Measurements from ENCODE around the gene GRK3. TPM values are rescaled to one million over a fixed set of nuclear protein-coding genes. Genes with fewer than 3 reads are reported as not detected.

The GRK3 gene
- total RNA-seq, 1 experiment from 2014 or later, result 0.37 TPM

DNA sequence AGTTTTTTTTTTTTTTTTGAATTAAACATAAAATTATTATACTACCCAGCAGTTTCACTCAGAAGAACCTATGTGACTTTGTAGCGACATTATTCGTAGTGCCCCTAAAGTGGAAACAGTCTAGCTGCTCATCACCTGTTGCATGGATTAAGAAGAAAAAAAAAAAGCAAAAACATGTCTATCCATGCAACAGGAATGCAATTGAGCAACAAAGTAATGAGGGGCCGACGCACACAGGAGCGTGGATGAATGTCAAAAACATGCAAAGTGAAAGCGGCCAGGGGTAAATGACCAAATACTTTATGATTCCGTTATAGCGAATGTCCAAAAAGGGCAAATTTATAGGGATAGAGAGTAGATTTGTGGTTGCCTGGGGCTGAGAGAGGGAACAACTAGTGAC, 193.8 kb downstream of the GRK3 start:
- DNase-seq, result no peak
- no peak overlapping the region for H2AFZ ChIP-seq
- H3K4me3 ChIP-seq, result no peak overlapping the region
- no peaks in the 10 kb centered on the region for H3K9me3 ChIP-seq (ENCODE audit: insufficient read depth, low read depth)
- no peaks in the 10 kb centered on the region for H3K9me2 ChIP-seq (ENCODE audit: insufficient read depth)
- BruUV-seq (replicated peaks), result no TSS peak
- H4K20me1 ChIP-seq (ENCODE audit: insufficient read depth), result no peaks in the 10 kb centered on the region
- H3K27ac ChIP-seq, result no peak overlapping the region
- H3K4me2 ChIP-seq, result no peak overlapping the region
- CTCF ChIA-PET, result no interaction called here
- intact Hi-C loops (cut with micrococcal nuclease; ENCODE audit: unreplicated experiment), result no loop called here
- TF ChIP-seq, protein P1, sequence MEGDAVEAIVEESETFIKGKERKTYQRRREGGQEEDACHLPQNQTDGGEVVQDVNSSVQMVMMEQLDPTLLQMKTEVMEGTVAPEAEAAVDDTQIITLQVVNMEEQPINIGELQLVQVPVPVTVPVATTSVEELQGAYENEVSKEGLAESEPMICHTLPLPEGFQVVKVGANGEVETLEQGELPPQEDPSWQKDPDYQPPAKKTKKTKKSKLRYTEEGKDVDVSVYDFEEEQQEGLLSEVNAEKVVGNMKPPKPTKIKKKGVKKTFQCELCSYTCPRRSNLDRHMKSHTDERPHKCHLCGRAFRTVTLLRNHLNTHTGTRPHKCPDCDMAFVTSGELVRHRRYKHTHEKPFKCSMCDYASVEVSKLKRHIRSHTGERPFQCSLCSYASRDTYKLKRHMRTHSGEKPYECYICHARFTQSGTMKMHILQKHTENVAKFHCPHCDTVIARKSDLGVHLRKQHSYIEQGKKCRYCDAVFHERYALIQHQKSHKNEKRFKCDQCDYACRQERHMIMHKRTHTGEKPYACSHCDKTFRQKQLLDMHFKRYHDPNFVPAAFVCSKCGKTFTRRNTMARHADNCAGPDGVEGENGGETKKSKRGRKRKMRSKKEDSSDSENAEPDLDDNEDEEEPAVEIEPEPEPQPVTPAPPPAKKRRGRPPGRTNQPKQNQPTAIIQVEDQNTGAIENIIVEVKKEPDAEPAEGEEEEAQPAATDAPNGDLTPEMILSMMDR (conservative IDR thresholded peaks at IDR 0.05), result no peak
- no peak for TF ChIP-seq EZH2 (IDR thresholded peaks at IDR 0.05; ENCODE audit: low read depth)
- no peaks in the 10 kb centered on the region; the same call in 1 of the 2 replicates for H3F3A ChIP-seq (ENCODE audit: insufficient read depth, low read depth)
- POLR2A ChIA-PET (ENCODE audit: unreplicated experiment), result no interaction called here
- no peaks in the 10 kb centered on the region for H3K79me2 ChIP-seq (ENCODE audit: low read depth)
- no peaks in the 10 kb centered on the region for H3K27me3 ChIP-seq (ENCODE audit: insufficient read depth, low read depth)
- peaks cover 10% of the 10 kb centered on the region for H3K4me1 ChIP-seq (replicated peaks; ENCODE audit: insufficient read depth)
- no peaks in the 10 kb centered on the region for H3K36me3 ChIP-seq (ENCODE audit: low read depth)

DNA sequence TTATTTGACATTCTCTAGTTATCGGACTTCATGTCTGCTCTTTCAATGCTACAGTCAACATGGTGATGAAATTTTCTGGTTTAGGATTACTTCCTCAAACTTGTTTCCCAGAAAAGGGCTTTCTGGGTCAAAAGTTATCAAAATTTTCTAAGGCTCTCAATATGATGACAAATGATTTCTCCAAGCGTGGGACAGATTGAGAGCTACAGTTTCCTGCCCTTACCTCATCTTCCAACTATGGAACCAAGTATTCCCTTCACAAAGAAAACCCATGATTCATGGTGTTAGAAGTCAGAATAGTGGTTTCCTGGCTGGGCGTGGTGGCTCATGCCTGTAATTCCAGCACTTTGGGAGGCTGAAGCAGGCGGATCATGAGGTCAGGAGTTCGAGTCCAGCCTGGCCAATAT, 195.4 kb downstream of the GRK3 start:
- peak; percentile 66 to 92 for DNase-seq
- H4K20me1 ChIP-seq (ENCODE audit: insufficient read depth), result no peaks in the 10 kb centered on the region
- H3K4me3 ChIP-seq, result no peak overlapping the region
- no TSS peak for BruUV-seq (replicated peaks)
- no peaks in the 10 kb centered on the region for H3K36me3 ChIP-seq (ENCODE audit: low read depth)
- peaks cover 3% of the 10 kb centered on the region; the same call in 1 of the 2 replicates for H3F3A ChIP-seq (ENCODE audit: insufficient read depth, low read depth)
- intact Hi-C loops (cut with micrococcal nuclease; ENCODE audit: unreplicated experiment), result loop anchor here (1.0 kb wide), 1 partner anchor 13 kb away; no protein-coding TSS in a partner anchor
- no peaks in the 10 kb centered on the region for H3K9me2 ChIP-seq (ENCODE audit: insufficient read depth)
- CTCF ChIA-PET, result no interaction called here
- H3K9me3 ChIP-seq (ENCODE audit: insufficient read depth, low read depth), result no peaks in the 10 kb centered on the region
- peaks cover 10% of the 10 kb centered on the region for H3K4me1 ChIP-seq (replicated peaks; ENCODE audit: insufficient read depth)
- H3K27me3 ChIP-seq (ENCODE audit: insufficient read depth, low read depth), result no peaks in the 10 kb centered on the region
- 0 out of 2 replicates have a peak overlapping the region, but pooled peaks have one; percentile 27 for H3K4me2 ChIP-seq
- no peaks in the 10 kb centered on the region for H3K79me2 ChIP-seq (ENCODE audit: low read depth)
- POLR2A ChIA-PET (ENCODE audit: unreplicated experiment), result interaction anchor here (0.6 kb wide), 1 partner anchor 825 kb away, joined by 3 read pairs; no protein-coding TSS in a partner anchor
- TF ChIP-seq EZH2 (IDR thresholded peaks at IDR 0.05; ENCODE audit: low read depth), result no peak
- TF ChIP-seq, protein P1 (conservative IDR thresholded peaks at IDR 0.05), result no peak
- peak overlapping the region; percentile 70 for H3K27ac ChIP-seq
- no peak overlapping the region for H2AFZ ChIP-seq

DNA sequence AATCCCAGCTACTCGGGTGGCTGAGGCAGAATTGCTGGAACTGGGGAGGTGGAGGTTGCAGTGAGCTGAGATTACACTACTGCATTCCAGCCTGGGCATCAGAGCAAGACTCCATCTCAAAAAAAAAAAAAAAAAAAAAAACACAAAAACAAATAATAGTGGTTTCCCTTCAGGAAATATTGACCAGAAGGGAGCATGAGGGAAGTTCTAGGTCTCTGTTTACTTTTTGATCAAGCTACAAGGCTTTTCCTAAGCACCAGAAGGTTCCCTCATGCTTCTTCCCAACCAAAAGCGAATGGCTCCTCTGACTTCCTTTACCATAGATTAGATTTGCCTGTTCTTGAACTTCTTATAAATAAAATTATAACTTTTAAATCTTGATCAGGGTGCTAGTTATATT, 195.8 kb downstream of the GRK3 start:
- H3K27ac ChIP-seq, result peak overlapping the region; percentile 59
- POLR2A ChIA-PET (ENCODE audit: unreplicated experiment), result no interaction called here
- no peak for DNase-seq

More for the DNA sequence above, 195.8 kb downstream of the GRK3 start:
- CTCF ChIA-PET, result interaction anchor here (0.6 kb wide), 1 partner anchor 47 kb away, joined by 14 read pairs; no protein-coding TSS in a partner anchor
- Histone ChIP-seq H3K4me2 (no peak overlapping the region), H4K20me1 (ENCODE audit: insufficient read depth) (no peaks in the 10 kb centered on the region), H3K79me2 (ENCODE audit: low read depth) (no peaks in the 10 kb centered on the region), H3K4me3 (no peak overlapping the region), H3K9me3 (ENCODE audit: insufficient read depth, low read depth) (no peaks in the 10 kb centered on the region), H3K4me1 (replicated peaks; ENCODE audit: insufficient read depth) (peaks cover 10% of the 10 kb centered on the region), H3K9me2 (ENCODE audit: insufficient read depth) (no peaks in the 10 kb centered on the region), H3K27me3 (ENCODE audit: insufficient read depth, low read depth) (no peaks in the 10 kb centered on the region), H3K36me3 (ENCODE audit: low read depth) (no peaks in the 10 kb centered on the region), H3F3A (ENCODE audit: insufficient read depth, low read depth) (peaks cover 3% of the 10 kb centered on the region; the same call in 1 of the 2 replicates), H2AFZ (no peak overlapping the region)
- TF ChIP-seq, protein P1 (conservative IDR thresholded peaks at IDR 0.05), result no peak
- no peak for TF ChIP-seq EZH2 (IDR thresholded peaks at IDR 0.05; ENCODE audit: low read depth)
- intact Hi-C loops (cut with micrococcal nuclease; ENCODE audit: unreplicated experiment), result loop anchor here (1.0 kb wide), 1 partner anchor 13 kb away; no protein-coding TSS in a partner anchor
- BruUV-seq (replicated peaks), result no TSS peak
